Fibroblast of peridontal ligament (primary cell): ENCODE results near the gene RASSF4.
"Not testable (repeated sequence)": the region's sequence is repeated elsewhere in the genome, so short reads cannot be mapped to it uniquely, and the experiment has no call there.

ENCODE experiments used
- DNase-seq: peaks from one replicate; pipeline ENCODE4 v3.0.0-alpha.2; 2010; ENCODE audit errors: extremely low read depth

The RASSF4 gene

GRCh38 chr10:45003432-45004000, 43.9 kb downstream of the RASSF4 start:
- DNase-seq = no peak

- no peak for DNase-seq
Measured at GRCh38 chr10:45004661-45005060, 45.1 kb downstream of the RASSF4 start.

DNA sequence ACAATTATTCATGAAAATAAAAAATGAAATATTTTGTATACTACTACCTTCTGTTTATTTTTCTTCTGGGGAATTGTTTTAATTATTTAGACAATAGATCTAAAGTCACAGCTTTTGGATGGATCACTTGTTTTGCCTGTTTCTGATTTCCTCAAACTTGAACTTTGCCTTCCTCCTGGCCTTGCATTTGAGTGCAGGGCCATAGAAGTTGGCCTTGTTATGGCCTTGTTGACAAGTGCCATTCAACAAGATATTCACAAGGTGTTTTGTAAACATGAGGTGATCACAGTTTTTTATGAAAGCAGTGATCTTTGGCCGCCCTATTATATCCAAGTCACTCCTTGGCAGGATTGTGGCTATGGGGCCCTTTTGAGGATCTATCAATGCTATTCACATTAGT, 45.7 kb downstream of the RASSF4 start:
- no peak for DNase-seq

- DNase-seq = no peak
Measured at GRCh38 chr10:45006276-45007030, 46.9 kb downstream of the RASSF4 start.

DNA sequence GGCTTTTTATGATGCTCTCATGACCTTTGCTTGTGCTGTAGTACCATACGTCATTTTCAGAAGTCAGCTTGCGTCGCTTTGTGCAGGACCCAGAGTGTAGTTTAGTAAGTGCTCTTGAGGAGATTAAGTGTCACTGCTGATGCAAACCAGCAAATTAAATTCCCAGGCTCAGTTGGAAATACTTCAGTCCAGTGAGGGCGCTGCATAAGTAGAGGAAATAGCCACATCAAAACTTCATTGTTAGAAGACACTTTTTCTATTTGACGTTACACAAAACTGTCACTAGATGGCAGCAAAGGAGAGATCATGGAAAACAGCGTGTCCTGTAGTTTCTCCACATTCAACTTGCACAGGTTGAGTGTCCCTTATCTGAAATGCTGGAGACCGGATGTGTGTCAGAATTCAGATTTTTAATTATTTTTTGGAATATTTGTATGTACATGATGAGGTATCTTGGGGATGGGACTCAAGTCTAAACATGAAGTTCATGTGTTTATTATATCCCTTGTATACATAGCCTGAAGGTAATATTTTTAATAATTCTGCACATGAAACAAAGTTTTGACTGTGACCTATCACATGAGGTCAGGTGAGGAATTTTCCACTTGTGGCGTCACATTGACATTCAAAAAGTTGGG, 49.0 kb downstream of the RASSF4 start:
- DNase-seq = peak; percentile 95

DNA sequence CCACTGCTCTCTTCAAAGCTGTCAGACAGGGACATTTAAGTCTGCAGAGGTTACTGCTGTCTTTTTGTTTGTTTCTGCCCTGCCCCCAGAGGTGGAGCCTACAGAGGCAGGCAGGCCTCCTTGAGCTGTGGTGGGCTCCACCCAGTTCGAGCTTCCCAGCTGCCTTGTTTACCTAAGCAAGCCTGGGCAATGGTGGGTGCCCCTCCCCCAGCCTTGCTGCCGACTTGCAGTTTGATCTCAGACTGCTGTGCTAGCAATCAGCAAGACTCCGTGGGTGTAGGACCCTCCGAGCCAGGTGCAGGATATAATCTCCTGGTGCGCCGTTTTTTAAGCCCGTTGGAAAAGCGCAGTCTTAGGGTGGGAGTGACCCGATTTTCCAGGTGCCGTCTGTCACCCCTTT, 55.0 kb downstream of the RASSF4 start:
- DNase-seq = not testable (repeated sequence)

- no peak for DNase-seq
Measured at GRCh38 chr10:45015590-45015989, 56.0 kb downstream of the RASSF4 start.

- no peak for DNase-seq
Measured at GRCh38 chr10:45023426-45023825, 63.8 kb downstream of the RASSF4 start.

- no peak for DNase-seq
Measured at GRCh38 chr10:45034301-45034700, 74.7 kb downstream of the RASSF4 start.

DNA sequence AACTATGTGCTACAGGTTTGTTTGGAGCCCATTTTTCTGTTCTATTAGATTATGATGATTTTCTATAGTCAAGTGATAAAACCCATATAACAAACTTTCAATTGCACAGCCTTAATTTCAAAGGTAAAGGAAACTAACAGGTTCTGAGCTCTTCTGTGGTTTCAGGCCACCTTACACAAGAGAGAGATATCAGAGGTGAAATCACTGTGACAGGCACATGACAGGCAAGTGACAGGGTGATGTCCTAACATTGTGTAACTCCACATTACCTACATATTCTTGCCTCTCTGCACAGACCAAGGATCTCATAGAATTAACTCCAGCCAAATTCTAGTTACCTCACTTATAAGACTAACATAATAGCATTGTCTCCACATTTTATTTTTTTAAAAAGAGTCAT, 76.1 kb downstream of the RASSF4 start:
- no peak for DNase-seq

DNA sequence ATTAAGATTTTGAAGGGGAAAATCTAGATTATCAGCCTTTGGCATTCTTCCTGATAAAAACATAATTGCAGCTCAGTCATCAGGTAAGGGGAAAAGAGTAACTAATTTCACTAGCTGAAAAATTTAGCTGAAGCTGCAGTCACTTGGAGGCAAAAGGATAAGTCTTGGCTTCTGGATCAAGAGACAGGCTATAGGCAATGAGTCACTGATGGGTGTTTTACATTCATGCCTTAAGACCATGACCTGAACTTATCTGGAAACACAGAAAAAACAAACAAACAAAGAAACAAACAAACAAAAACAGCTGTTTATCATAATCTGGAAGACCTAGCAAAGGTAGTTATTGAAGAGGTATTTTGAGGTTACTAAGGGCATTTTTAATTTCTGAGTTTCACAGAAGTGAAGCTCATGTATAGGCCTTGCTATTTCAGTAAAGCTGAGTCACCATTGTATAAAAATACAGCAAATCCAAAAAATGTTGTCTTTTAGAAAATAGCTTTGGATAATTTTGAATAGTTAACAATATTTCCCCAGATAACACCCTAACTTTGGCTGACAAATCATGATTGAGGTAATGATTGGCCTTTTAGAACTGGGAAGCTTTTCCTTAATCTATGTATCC, 81.4 kb downstream of the RASSF4 start:
- DNase-seq = peak; percentile 5

DNA sequence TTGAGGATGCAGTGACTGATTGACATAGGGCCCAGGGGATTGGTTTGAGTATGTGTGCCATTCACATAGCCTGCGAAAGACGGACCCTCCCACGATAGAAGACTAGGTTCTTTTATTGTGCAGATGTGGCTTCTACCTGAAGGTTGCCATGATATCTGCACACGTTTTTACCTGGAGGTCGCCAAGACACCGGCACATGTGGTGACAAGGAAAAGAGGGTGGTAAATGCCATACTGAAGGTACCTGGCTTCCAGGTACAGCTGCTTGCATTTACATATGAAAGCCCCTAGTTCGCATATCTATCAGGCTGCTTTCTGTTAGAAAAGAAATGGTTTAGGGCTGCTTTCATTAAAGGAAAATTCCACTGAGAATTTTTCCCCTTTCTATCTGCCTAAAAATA, 84.7 kb downstream of the RASSF4 start:
- no peak for DNase-seq
